Activated CD8-positive, alpha-beta T cell treated with anti-CD3 and anti-CD28 coated beads, Interleukin-2, amount 10 ng/mL, durations not matched to agents 7 days and 5 days (primary cell): Measurements from ENCODE around the gene RELN. TPM values are rescaled to one million over a fixed set of nuclear protein-coding genes. Genes with fewer than 3 reads are reported as not detected.

Source experiments
- ATAC-seq: fragments of 150-1000 bp; cut with Tn5 transposase; one replicate; pipeline ENCODE4 v1.10.0; 2021; ENCODE audit warnings: moderate library complexity
- CTCF ChIA-PET: fragments of 350-600 bp; sonication (Branson Sonifier 250); formaldehyde crosslinking; loops from one replicate; lab custom pipeline; 2021; ENCODE audit warnings: antibody characterized with exemption; lab: Charles Lee
- POLR2A ChIA-PET: fragments of 350-600 bp; sonication (Branson Sonifier 250); formaldehyde crosslinking; loops from one replicate; lab custom pipeline; 2021; ENCODE audit warnings: antibody characterized with exemption; lab: Charles Lee
- DNase-seq: peaks from one replicate; pipeline ENCODE4 v3.0.0-alpha.2; 2020
- H3K27ac Mint-ChIP-seq: one replicate; pipeline ENCODE4 v1.8.0; 2021; ENCODE audit warnings: mild to moderate bottlenecking, mixed read lengths
- H3K27me3 Mint-ChIP-seq: one replicate; pipeline ENCODE4 v1.8.0; 2021; ENCODE audit warnings: low read depth, mixed read lengths
- H3K36me3 Mint-ChIP-seq: one replicate; pipeline ENCODE4 v1.8.0; 2021; ENCODE audit warnings: low read depth, mixed read lengths
- H3K4me1 Mint-ChIP-seq: one replicate; pipeline ENCODE4 v1.8.0; 2021; ENCODE audit warnings: low read depth, mixed read lengths
- H3K4me3 Mint-ChIP-seq: one replicate; pipeline ENCODE4 v1.8.0; 2021; ENCODE audit warnings: mild to moderate bottlenecking, mixed read lengths
- H3K9me3 Mint-ChIP-seq: one replicate; pipeline ENCODE4 v1.8.0; 2022; ENCODE audit warnings: mixed read lengths; ENCODE audit not compliant: insufficient read depth
- total RNA-seq, 2 experiments: library from RNA; stranded (reverse); gene quantifications; one replicate each; pipeline ENCODE4 v1.2.3, GENCODE V29; 2021

The RELN gene
- total RNA-seq, 2 experiments from 2014 or later: not detected

GRCh38 chr7:103609778-103610177, 379.7 kb downstream of the RELN start:
- ATAC-seq (no peak), DNase-seq (no peak)
- Mint-ChIP-seq H3K27ac (no peak overlapping the region), H3K4me3 (no peak overlapping the region), H3K9me3 (no peaks in the 10 kb centered on the region), H3K27me3 (peaks cover 3% of the 10 kb centered on the region), H3K36me3 (no peaks in the 10 kb centered on the region), H3K4me1 (no peaks in the 10 kb centered on the region)
- POLR2A ChIA-PET: no interaction called here
- CTCF ChIA-PET: interaction anchor here (0.9 kb wide), 1 partner anchor 216 kb away, joined by 3 read pairs; no protein-coding TSS in a partner anchor

GRCh38 chr7:103605640-103606039, 383.8 kb downstream of the RELN start:
- ATAC-seq: no peak
- POLR2A ChIA-PET: no interaction called here
- Mint-ChIP-seq H3K27ac (no peak overlapping the region), H3K27me3 (no peaks in the 10 kb centered on the region), H3K4me3 (no peak overlapping the region), H3K9me3 (no peaks in the 10 kb centered on the region), H3K4me1 (no peaks in the 10 kb centered on the region), H3K36me3 (no peaks in the 10 kb centered on the region)
- DNase-seq: no peak
- CTCF ChIA-PET: no interaction called here

GRCh38 chr7:103598326-103598905, 391.0 kb downstream of the RELN start:
- no peak for DNase-seq
- Mint-ChIP-seq H3K36me3 (no peaks in the 10 kb centered on the region), H3K27me3 (no peaks in the 10 kb centered on the region), H3K4me3 (no peak overlapping the region), H3K4me1 (no peaks in the 10 kb centered on the region), H3K9me3 (no peaks in the 10 kb centered on the region), H3K27ac (no peak overlapping the region)
- POLR2A ChIA-PET: no interaction called here
- no peak for ATAC-seq
- CTCF ChIA-PET: no interaction called here

GRCh38 chr7:103597606-103598005, 391.9 kb downstream of the RELN start:
- H3K27me3 Mint-ChIP-seq: no peaks in the 10 kb centered on the region
- ChIA-PET CTCF (no interaction called here), POLR2A (no interaction called here)
- DNase-seq (no peak), ATAC-seq (no peak)
- H3K9me3 Mint-ChIP-seq: no peaks in the 10 kb centered on the region
- H3K4me3 Mint-ChIP-seq: no peak overlapping the region
- H3K4me1 Mint-ChIP-seq: no peaks in the 10 kb centered on the region
- H3K27ac Mint-ChIP-seq: no peak overlapping the region
- no peaks in the 10 kb centered on the region for H3K36me3 Mint-ChIP-seq

- Mint-ChIP-seq H3K27ac (no peak overlapping the region), H3K9me3 (no peaks in the 10 kb centered on the region), H3K36me3 (no peaks in the 10 kb centered on the region), H3K27me3 (no peaks in the 10 kb centered on the region), H3K4me1 (no peaks in the 10 kb centered on the region), H3K4me3 (no peak overlapping the region)
- ATAC-seq: no peak
- ChIA-PET CTCF (no interaction called here), POLR2A (no interaction called here)
- no peak for DNase-seq
These were observed 395.3 kb downstream of the RELN start for GRCh38 chr7:103594186-103594585.

GRCh38 chr7:103593691-103594090, 395.8 kb downstream of the RELN start:
- Mint-ChIP-seq H3K27me3 (no peaks in the 10 kb centered on the region), H3K36me3 (no peaks in the 10 kb centered on the region), H3K9me3 (no peaks in the 10 kb centered on the region), H3K4me3 (no peak overlapping the region), H3K27ac (no peak overlapping the region), H3K4me1 (no peaks in the 10 kb centered on the region)
- DNase-seq (no peak), ATAC-seq (no peak)
- POLR2A ChIA-PET: no interaction called here
- CTCF ChIA-PET: no interaction called here

GRCh38 chr7:103592844-103593243, 396.6 kb downstream of the RELN start:
- Mint-ChIP-seq H3K27ac (no peak overlapping the region), H3K4me1 (no peaks in the 10 kb centered on the region), H3K27me3 (peaks cover 2% of the 10 kb centered on the region), H3K4me3 (no peak overlapping the region), H3K36me3 (no peaks in the 10 kb centered on the region), H3K9me3 (no peaks in the 10 kb centered on the region)
- CTCF ChIA-PET: no interaction called here
- DNase-seq (no peak), ATAC-seq (no peak)
- POLR2A ChIA-PET: no interaction called here

GRCh38 chr7:103592187-103592586, 397.3 kb downstream of the RELN start:
- Mint-ChIP-seq H3K4me3 (no peak overlapping the region), H3K9me3 (no peaks in the 10 kb centered on the region), H3K4me1 (no peaks in the 10 kb centered on the region), H3K27ac (no peak overlapping the region), H3K27me3 (peaks cover 2% of the 10 kb centered on the region), H3K36me3 (no peaks in the 10 kb centered on the region)
- ChIA-PET POLR2A (no interaction called here), CTCF (no interaction called here)
- ATAC-seq (no peak), DNase-seq (no peak)

GRCh38 chr7:103580031-103580430, 409.4 kb downstream of the RELN start:
- CTCF ChIA-PET: no interaction called here
- POLR2A ChIA-PET: no interaction called here
- H3K27me3 Mint-ChIP-seq: no peaks in the 10 kb centered on the region
- DNase-seq (no peak), ATAC-seq (no peak)
- no peaks in the 10 kb centered on the region for H3K4me1 Mint-ChIP-seq
- no peaks in the 10 kb centered on the region for H3K36me3 Mint-ChIP-seq
- no peak overlapping the region for H3K4me3 Mint-ChIP-seq
- H3K27ac Mint-ChIP-seq: no peak overlapping the region
- H3K9me3 Mint-ChIP-seq: no peaks in the 10 kb centered on the region

GRCh38 chr7:103577059-103577458, 412.4 kb downstream of the RELN start:
- DNase-seq (no peak), ATAC-seq (no peak)
- POLR2A ChIA-PET: interaction anchor here (0.7 kb wide), 1 partner anchor 272 kb away, joined by 3 read pairs; no protein-coding TSS in a partner anchor
- Mint-ChIP-seq H3K36me3 (no peaks in the 10 kb centered on the region), H3K27ac (no peak overlapping the region), H3K4me1 (no peaks in the 10 kb centered on the region), H3K9me3 (no peaks in the 10 kb centered on the region), H3K27me3 (no peaks in the 10 kb centered on the region), H3K4me3 (no peak overlapping the region)
- CTCF ChIA-PET: no interaction called here

GRCh38 chr7:103576641-103577040, 412.8 kb downstream of the RELN start:
- Mint-ChIP-seq H3K27me3 (no peaks in the 10 kb centered on the region), H3K27ac (no peak overlapping the region), H3K4me3 (no peak overlapping the region), H3K4me1 (no peaks in the 10 kb centered on the region), H3K36me3 (no peaks in the 10 kb centered on the region), H3K9me3 (no peaks in the 10 kb centered on the region)
- DNase-seq (no peak), ATAC-seq (no peak)
- ChIA-PET CTCF (no interaction called here), POLR2A (interaction anchor here (0.7 kb wide), 1 partner anchor 271 kb away, joined by 3 read pairs; no protein-coding TSS in a partner anchor)

- CTCF ChIA-PET: interaction anchor here (0.9 to 1.4 kb wide), 4 partner anchors 16 to 594 kb away, joined by 3 to 5 read pairs (median 4); no protein-coding TSS in a partner anchor
- no peaks in the 10 kb centered on the region for H3K36me3 Mint-ChIP-seq
- no peaks in the 10 kb centered on the region for H3K4me1 Mint-ChIP-seq
- H3K9me3 Mint-ChIP-seq: no peaks in the 10 kb centered on the region
- DNase-seq (no peak), ATAC-seq (no peak)
- H3K27me3 Mint-ChIP-seq: peaks cover 8% of the 10 kb centered on the region
- POLR2A ChIA-PET: no interaction called here
- H3K27ac Mint-ChIP-seq: no peak overlapping the region
- H3K4me3 Mint-ChIP-seq: no peak overlapping the region
These were observed 414.9 kb downstream of the RELN start for GRCh38 chr7:103574576-103574975.
